DLD1 (cell line): Measurements from ENCODE around the gene RNF25.

ENCODE experiments used
- in situ Hi-C: cut with HindIII; loops from 2 replicates; pipeline ENCODE4 v1.10.0; 2017; ENCODE audit warnings: low sequenced_read_pairs

Gene RNF25

GRCh38 chr2:218680061-218680460 lies 8.3 kb upstream of the RNF25 start:
- in situ Hi-C loops = no loop called here

GRCh38 chr2:218679119-218679518 lies 7.3 kb upstream of the RNF25 start:
- in situ Hi-C loops = no loop called here

GRCh38 chr2:218671097-218671653 lies 627 bp downstream of the RNF25 start:
- in situ Hi-C loops = no loop called here

GRCh38 chr2:218664653-218665052 lies 7.1 kb downstream of the RNF25 start:
- in situ Hi-C loops = no loop called here

- in situ Hi-C loops = no loop called here
Measured at GRCh38 chr2:218663901-218664300, 7.9 kb downstream of the RNF25 start.

GRCh38 chr2:218662827-218663226 lies 9.0 kb downstream of the RNF25 start:
- in situ Hi-C loops = no loop called here

- in situ Hi-C loops = no loop called here
Measured at GRCh38 chr2:218662377-218662776, 9.4 kb downstream of the RNF25 start.

- in situ Hi-C loops = loop anchor here (5.0 kb wide), 1 partner anchor 32 kb away; no protein-coding TSS in a partner anchor
Measured at GRCh38 chr2:218659988-218660358, 11.8 kb downstream of the RNF25 start.

- in situ Hi-C loops = loop anchor here (5.0 kb wide), 1 partner anchor 33 kb away; no protein-coding TSS in a partner anchor
Measured at GRCh38 chr2:218659258-218659987, 12.4 kb downstream of the RNF25 start, which contains the start of the genes BCS1L and ZNF142. Gene BCS1L, plus strand, starts transcription at chr2:218659683. Its CDS starts 1,305 bp downstream, at chr2:218660988. Gene ZNF142, minus strand, starts transcription at chr2:218659623. Its CDS starts 3,194 bp downstream, at chr2:218656429.

GRCh38 chr2:218658671-218659257 lies 13.0 kb downstream of the RNF25 start:
- in situ Hi-C loops = loop anchor here (5.0 kb wide), 1 partner anchor 34 kb away; no protein-coding TSS in a partner anchor

- in situ Hi-C loops = loop anchor here (5.0 kb wide), 1 partner anchor 37 kb away; no protein-coding TSS in a partner anchor
Measured at GRCh38 chr2:218655751-218656150, 16.1 kb downstream of the RNF25 start.

GRCh38 chr2:218648787-218649100 lies 23.1 kb downstream of the RNF25 start:
- in situ Hi-C loops = no loop called here

- in situ Hi-C loops = no loop called here
Measured at GRCh38 chr2:218648088-218648786, 23.6 kb downstream of the RNF25 start.

- in situ Hi-C loops = no loop called here
Measured at GRCh38 chr2:218645126-218645525, 26.7 kb downstream of the RNF25 start.

GRCh38 chr2:218644721-218645120 lies 27.1 kb downstream of the RNF25 start:
- in situ Hi-C loops = no loop called here

- in situ Hi-C loops = no loop called here
Measured at GRCh38 chr2:218643751-218644310, 28.0 kb downstream of the RNF25 start.

GRCh38 chr2:218642786-218643185 lies 29.0 kb downstream of the RNF25 start:
- in situ Hi-C loops = no loop called here

GRCh38 chr2:218642121-218642656 lies 29.6 kb downstream of the RNF25 start:
- in situ Hi-C loops = no loop called here

- in situ Hi-C loops = no loop called here
Measured at GRCh38 chr2:218638372-218638771, 33.4 kb downstream of the RNF25 start.

GRCh38 chr2:218635719-218636118 lies 36.1 kb downstream of the RNF25 start:
- in situ Hi-C loops = no loop called here

GRCh38 chr2:218631837-218632236 lies 40.0 kb downstream of the RNF25 start:
- in situ Hi-C loops = no loop called here
